Measurements from ENCODE around the gene CALCB.

DNA sequence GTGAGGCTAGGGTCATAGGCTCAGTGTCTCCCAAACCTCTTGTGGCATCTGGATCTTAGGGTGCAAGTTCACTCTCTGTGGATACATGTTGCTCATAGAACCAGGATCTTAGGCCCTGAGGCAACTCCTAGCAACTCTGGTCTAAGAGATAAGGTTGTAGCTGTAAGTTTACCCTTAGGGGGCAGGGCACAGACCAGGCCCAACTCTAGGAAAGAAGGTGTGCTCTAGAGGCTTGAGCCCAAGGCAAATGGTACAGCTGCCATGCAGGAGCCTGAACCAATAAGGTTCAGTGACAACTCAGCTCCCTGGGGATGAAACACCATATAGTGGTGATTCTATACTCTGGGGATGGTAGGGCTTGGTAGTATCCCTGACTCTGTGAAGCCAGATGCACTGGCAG lies 17.8 kb downstream of the CALCB start:
- TF ChIP-seq CTCF (IDR thresholded peaks at IDR 0.05; ENCODE audit: extremely low read depth in 1 of 2, insufficient read depth in 1 of 2, low read depth in 1 of 2, low read length in 2 of 2) (no peak), POLR2A (IDR thresholded peaks at IDR 0.05; ENCODE audit: low read depth, low read length) (no peak), EZH2 (IDR thresholded peaks at IDR 0.05; ENCODE audit: borderline replicate concordance, low read depth, low read length, severe bottlenecking) (no peak), POLR2AphosphoS5 (IDR thresholded peaks at IDR 0.05; ENCODE audit: insufficient read depth, low read depth, low read length) (no peak), GATA2 (IDR thresholded peaks at IDR 0.05; ENCODE audit: insufficient read depth, insufficient read length, low read depth, low read length) (no peak), FOS (IDR thresholded peaks at IDR 0.05; ENCODE audit: borderline replicate concordance, insufficient read depth, low read length) (no peak), MYC (IDR thresholded peaks at IDR 0.05; ENCODE audit: low read depth, low read length) (no peak)
- TF ChIP-seq, protein P1, sequence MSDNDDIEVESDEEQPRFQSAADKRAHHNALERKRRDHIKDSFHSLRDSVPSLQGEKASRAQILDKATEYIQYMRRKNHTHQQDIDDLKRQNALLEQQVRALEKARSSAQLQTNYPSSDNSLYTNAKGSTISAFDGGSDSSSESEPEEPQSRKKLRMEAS (IDR thresholded peaks at IDR 0.05; ENCODE audit: insufficient read depth, insufficient read length) = no peak

All from endothelial cell of umbilical vein (primary cell).